Endothelial cell of umbilical vein (primary cell): ENCODE results near the gene TMEM181.

Source experiments
- EZH2 ChIP-seq: IDR thresholded peaks from 2 replicates; pipeline ENCODE4 v1.6.1; 2012; ENCODE audit warnings: borderline replicate concordance, low read depth, mild to moderate bottlenecking, moderate library complexity, low read length, inconsistent platforms; ENCODE audit not compliant: severe bottlenecking
- FOS ChIP-seq: IDR thresholded peaks from 2 replicates; pipeline ENCODE4 v1.6.1; 2011; ENCODE audit warnings: mild to moderate bottlenecking, low read length, moderate library complexity, borderline replicate concordance; ENCODE audit not compliant: insufficient read depth
- GATA2 ChIP-seq: IDR thresholded peaks from 2 replicates; pipeline ENCODE4 v1.7.0; 2011; ENCODE audit warnings: low read depth, mild to moderate bottlenecking, moderate library complexity, mixed read lengths, low read length; ENCODE audit not compliant: insufficient read length, insufficient read depth
- JUN ChIP-seq: IDR thresholded peaks from 2 replicates; pipeline ENCODE4 v1.6.1; 2011; ENCODE audit warnings: borderline replicate concordance, low read depth; ENCODE audit not compliant: insufficient read length, insufficient read depth
- MAX ChIP-seq: IDR thresholded peaks from 2 replicates; pipeline ENCODE4 v1.6.1; 2011; ENCODE audit not compliant: insufficient read depth, insufficient read length
- MYC ChIP-seq: IDR thresholded peaks from one replicate; pipeline ENCODE4 v1.6.1; 2011; ENCODE audit warnings: mild to moderate bottlenecking, low read depth, low read length
- POLR2A ChIP-seq: IDR thresholded peaks from 2 replicates; pipeline ENCODE4 v1.6.1; 2012; ENCODE audit warnings: low read depth, mild to moderate bottlenecking, control low read depth, low read length
- POLR2AphosphoS5 ChIP-seq: IDR thresholded peaks from 2 replicates; pipeline ENCODE4 v1.6.1; 2012; ENCODE audit warnings: low read depth, mild to moderate bottlenecking, control low read depth, low read length, moderate library complexity; ENCODE audit not compliant: insufficient read depth
- TF ChIP-seq, protein P1 (sequence below), 2 donors: IDR thresholded peaks; 1 replicate in 1 of 2; 2 replicates in 1 of 2; pipeline ENCODE4 v1.5.1; 2011; ENCODE audit warnings: low read length in 2 of 2, mild to moderate bottlenecking in 2 of 2, moderate library complexity in 2 of 2, control low read depth in 1 of 2, inconsistent platforms in 1 of 2, low read depth in 1 of 2; ENCODE audit not compliant: insufficient read depth in 1 of 2; ENCODE audit errors: extremely low read depth in 1 of 2

DNA sequence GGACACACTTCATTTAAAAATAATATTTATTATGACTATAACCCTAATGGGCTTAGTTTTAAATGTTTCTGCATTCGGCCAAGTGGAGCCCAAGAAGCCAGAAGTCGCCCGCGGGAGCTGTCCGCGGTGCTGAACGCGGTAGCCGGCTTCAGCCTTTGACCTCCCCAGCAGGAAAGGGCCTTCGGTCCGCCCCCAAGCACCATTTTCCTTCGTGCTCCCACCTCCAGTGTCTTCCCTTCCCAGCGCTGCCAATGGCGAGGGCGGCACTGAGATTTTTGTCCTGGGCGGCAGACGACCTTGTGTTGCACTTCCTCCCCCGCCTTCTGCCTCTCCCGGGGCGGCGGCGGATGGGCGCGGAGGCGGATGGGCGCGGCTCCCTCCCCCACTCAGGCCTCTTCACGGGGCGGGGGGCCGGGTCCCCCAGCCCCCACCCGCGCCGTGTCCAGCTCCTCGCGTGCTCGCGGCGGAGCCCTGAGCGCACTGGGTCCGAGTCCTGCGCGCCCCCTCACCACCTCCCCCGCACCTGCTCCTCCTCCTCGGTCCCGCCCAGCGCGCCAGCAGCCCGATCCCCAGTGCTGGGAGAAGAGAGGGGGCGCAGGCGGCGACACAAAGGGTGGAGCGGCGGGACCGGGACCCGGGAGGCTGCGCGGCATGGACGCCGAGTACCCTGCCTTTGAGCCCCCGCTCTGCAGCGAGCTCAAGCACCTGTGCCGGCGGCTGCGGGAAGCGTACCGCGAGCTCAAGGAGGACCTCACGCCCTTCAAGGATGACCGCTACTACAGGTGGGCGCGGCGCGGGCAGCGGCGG, 23.6 kb upstream of the TMEM181 start:
- TF ChIP-seq POLR2A = no peak
- TF ChIP-seq, protein P1, sequence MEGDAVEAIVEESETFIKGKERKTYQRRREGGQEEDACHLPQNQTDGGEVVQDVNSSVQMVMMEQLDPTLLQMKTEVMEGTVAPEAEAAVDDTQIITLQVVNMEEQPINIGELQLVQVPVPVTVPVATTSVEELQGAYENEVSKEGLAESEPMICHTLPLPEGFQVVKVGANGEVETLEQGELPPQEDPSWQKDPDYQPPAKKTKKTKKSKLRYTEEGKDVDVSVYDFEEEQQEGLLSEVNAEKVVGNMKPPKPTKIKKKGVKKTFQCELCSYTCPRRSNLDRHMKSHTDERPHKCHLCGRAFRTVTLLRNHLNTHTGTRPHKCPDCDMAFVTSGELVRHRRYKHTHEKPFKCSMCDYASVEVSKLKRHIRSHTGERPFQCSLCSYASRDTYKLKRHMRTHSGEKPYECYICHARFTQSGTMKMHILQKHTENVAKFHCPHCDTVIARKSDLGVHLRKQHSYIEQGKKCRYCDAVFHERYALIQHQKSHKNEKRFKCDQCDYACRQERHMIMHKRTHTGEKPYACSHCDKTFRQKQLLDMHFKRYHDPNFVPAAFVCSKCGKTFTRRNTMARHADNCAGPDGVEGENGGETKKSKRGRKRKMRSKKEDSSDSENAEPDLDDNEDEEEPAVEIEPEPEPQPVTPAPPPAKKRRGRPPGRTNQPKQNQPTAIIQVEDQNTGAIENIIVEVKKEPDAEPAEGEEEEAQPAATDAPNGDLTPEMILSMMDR (IDR thresholded peaks at IDR 0.05; ENCODE audit: extremely low read depth in 1 of 2, insufficient read depth in 1 of 2, low read depth in 1 of 2, low read length in 2 of 2) = no peak
- no peak for TF ChIP-seq EZH2
- TF ChIP-seq GATA2 = no peak
- no peak for TF ChIP-seq MAX
- no peak for TF ChIP-seq POLR2AphosphoS5
- TF ChIP-seq MYC = no peak
- TF ChIP-seq FOS = no peak
- TF ChIP-seq JUN = no peak
